LoVo (cell line): ENCODE results near the gene LCE4A.
"Not testable (repeated sequence)": the region's sequence is repeated elsewhere in the genome, so short reads cannot be mapped to it uniquely, and the experiment has no call there.

Source experiments
- DNase-seq: peaks from one replicate; pipeline ENCODE4 v3.0.0-alpha.2; 2016; ENCODE audit warnings: low spot score

LCE4A gene, protein sequence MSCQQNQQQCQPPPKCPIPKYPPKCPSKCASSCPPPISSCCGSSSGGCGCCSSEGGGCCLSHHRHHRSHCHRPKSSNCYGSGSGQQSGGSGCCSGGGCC

DNA sequence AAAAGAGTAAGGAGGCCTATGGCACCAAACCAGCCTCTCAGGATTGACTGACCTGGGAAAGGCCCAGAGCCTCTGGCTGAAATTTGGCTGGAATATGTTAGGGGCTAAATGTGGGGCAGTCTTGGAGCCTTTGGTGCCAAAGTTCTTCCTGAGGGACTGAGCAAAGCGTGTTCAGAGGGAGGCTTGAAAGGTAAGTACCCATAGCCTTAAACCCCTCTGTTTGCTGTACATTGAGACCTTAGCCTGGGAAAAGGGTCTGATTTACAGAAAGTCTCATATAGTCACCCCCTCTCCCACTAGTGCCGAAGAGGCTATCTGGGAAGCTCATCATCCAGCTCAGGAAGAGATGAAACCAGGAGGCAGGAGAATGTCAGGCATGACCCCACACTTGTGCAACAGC, at the start of gene LCE4A:
LCE4A (plus strand) TSS at position 301 of the 400 bp plus-strand sequence. CDS start 916 bp downstream, outside the sequence.
- DNase-seq = no peak

DNA sequence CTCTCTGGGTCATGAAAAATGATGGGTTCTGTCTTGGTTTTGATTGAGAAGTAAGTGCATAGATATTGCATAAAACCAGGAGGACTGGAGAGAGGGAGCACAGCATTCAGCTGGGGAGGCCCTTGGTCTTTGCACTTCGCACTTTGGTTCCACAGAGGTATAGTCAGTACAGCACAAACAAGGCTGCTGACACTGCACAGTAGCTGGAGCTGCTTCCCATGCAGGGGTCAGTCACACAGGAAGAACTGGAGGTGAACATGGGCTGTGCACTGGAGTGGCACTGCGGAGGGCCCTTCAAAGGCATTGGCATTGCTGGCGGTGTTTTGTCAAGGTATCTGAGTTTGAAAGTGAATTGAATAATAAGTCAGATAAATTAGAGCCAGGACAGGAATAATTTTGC, 49.3 kb upstream of the LCE4A start:
- DNase-seq = no peak

DNA sequence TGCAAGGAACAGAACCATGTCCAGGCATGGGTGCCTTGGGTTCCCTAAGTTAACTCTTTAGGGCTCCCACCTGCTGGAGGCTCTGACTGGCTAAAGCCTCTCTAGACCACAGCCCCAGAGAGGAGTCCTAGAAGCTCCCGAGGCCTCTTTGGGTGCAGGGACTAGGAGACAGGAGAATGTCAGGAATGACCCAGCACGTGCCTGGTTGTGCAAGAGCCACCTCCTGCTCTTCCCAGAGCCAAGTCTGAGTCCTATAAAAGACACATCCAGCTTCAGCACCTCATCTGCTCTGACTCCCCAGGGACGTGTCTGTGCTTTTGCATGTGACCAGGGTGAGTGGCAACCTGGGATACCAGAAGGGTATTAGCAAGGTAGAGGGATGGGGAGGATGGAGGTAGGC, 44.9 kb upstream of the LCE4A start, which contains the start of gene LCE2D:
LCE2D (plus strand) TSS at position 283 of the 400 bp plus-strand sequence. CDS start 726 bp downstream, outside the sequence.
- no peak for DNase-seq

DNA sequence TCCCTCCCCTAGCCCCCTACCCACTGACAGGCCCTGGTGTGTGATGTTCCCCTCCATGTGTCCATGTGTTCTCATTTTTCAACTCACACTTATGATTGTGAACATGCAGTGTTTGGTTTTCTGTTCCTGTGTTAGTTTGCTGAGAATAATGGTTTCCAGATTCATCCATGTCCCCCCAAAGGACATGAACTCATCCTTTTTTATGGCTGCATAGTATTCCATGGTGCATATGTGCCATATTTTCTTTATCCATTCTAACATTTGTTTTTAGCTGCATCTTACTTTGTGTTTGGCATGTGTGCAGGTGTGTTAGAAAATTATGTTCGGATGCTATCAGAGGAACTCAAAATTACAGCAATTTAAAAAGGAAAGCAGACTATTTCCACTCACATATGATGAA, 41.8 kb upstream of the LCE4A start:
- not testable (repeated sequence) for DNase-seq

DNA sequence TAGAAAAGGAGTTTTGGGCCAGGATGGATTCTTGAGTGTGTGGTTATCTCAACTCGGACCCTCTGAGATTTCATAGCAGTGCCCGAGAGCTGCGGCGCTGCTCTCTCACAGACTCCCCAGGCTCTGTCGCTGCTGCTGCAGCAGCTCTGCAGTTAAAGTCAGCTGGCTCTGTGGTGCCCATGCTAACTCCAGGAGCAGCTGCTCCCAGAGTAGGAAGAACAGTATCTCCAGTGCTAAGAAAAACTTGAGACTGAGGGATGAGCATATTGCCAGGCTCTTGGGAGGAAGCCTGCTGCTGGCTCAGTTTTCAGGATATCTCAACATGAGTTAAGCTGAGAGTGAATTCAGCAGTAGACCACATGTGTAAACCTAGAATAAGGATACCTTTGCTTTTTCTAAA, 40.3 kb upstream of the LCE4A start:
- no peak for DNase-seq

DNA sequence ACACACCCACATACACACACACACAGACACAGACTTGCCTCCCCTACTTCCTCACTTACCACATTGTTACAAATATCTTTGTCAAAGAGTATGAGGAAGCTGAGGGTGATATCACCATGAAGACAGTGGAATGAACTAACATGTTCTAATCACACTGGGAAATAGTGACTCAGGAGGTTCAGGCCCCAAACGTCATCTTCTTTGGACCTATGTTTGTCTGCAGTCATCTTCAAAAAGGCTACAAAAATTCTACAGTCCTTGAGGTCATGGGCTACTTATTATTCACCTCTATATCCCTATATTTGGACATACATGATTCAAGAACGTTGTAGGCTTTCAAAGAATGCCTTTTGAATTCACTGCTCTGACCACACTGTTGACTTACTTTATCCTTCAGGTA, 34.9 kb upstream of the LCE4A start:
- no peak for DNase-seq

DNA sequence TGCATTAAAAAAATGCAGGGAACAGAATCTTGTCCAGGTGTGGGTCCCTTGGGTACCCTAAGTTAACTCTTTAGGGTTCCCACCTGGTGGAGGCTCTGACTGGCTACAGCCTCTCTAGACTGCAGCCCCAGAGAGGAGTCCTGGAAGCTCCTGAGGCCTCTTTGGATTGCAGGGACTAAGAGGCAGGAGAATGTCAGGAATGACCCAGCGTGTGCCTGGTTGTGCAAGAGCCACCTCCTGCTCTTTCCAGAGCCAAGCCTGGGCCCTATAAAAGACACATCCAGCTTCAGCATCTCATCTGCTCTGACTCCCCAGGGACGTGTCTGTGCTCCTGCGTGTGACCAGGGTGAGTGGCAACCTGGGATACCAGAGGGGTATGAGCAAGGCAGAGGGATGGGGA, 33.0 kb upstream of the LCE4A start, which contains the start of gene LCE2C:
LCE2C (plus strand) TSS at position 297 of the 400 bp plus-strand sequence. CDS start 737 bp downstream, outside the sequence.
- DNase-seq = not testable (repeated sequence)

DNA sequence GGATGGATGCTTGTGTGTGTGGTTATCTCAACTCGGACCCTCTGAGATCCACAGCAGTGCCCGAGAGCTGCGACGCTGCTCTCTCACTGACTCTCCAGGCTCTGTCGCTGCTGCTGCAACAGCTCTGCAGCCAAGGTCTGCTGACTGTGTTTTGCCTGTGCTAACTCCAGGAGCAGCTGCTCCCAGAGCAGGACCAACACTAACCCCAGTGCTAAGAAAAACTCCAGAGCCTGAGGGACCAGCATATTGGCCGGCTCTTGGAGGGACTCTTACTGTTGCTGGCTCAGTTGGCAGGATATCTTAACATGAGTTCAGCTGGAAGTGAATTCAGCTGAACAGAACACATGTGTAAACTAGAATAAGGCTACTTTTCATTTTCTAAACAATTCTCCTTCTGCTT, 28.5 kb upstream of the LCE4A start:
- no peak for DNase-seq

DNA sequence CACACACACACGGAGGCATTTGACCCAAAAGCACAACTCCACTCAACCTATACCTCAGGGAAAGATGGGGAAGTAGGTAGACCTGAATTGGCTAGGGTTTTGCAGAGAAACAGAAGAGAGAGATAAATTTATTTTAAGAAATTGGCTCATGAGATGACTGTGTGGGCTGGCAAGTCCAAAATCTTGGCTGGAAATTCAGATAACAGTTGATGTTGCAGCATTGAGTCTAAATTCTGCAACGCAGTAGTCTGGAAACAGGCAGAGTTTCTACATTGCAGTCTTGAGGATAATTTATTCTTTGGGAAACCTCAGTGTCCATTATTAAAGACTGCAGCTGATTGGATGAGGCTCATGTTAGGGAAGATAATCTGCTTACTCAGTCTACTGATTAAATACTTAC, 26.3 kb upstream of the LCE4A start:
- no peak for DNase-seq

DNA sequence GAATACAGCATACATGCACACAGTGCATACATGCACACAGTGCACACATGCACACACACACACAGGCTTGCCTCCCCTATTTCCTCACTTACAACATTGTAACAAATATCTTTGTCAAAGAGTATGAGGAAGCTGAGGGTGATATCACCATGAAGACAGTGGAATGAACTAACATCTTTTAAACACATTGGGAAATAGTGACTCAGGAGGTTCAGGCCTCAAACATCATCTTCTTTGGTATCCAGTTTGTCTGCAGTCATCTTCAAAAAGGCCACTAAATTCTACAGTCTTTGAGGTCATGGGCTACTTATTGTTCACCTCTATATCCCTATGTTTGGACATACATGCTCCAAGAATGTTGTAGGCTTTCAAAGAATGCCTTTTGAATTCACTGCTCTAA, 24.1 kb upstream of the LCE4A start:
- DNase-seq = no peak

DNA sequence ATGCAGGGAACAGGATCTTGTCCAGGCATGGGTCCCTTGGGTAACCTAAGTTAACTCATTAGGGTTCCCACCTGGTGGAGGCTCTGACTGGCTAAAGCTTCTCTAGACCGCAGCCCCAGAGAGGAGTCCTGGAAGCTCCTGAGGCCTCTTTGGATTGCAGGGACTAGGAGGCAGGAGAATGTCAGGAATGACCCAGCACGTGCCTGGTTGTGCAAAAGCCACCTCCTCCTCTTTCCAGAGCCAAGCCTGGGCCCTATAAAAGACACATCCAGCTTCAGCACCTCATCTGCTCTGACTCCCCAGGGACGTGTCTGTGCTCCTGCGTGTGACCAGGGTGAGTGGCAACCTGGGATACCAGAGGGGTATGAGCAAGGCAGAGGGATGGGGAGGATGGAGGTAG, 22.1 kb upstream of the LCE4A start, which contains the start of gene LCE2B:
LCE2B (plus strand) TSS at position 301 of the 400 bp plus-strand sequence. CDS start 721 bp downstream, outside the sequence.
- not testable (repeated sequence) for DNase-seq

DNA sequence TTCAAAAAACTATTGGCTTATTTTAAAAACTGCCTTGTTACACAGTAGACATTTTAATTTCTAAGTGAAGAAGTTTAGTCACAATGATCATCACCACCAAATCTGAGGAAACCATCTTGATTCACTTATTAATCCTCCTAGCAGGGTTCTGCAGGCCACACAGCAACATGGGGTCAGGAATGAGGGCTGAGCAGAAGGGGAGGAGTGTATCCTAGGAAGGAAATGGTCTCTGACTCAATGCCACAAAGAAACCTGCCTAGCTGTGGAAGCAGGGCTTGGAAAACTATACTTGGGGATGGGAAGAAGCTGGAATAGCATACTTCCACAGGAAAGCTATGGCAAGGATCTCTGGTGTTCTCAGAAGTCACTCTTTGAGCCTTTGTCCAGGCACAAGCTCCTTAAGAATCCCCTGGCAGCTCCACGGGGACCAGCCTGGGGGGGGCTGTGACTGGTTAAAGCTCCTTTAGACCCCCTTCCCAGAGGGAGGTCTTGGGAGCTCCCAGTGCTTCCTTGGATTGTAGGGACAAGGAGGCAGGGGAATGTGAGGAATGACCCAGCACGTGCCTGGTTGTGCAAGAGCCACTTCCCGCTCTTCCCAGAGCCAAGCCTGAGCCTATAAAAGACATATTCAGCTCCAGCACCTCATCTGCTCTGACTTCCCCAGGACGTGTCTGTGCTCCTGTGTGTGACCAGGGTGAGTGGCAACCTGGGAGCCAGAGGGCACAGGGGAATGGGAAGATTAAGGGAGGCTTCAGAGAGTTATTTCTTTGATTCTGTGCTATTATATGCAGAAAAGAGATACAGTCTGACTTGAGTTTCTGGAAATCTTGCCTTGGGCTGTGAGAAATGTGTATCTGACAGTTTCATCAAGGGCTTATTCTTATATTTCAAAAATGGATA, 10.0 kb upstream of the LCE4A start, which contains the start of gene LCE2A:
LCE2A (plus strand) TSS at position 645 of the 900 bp plus-strand sequence. CDS start 557 bp downstream, outside the sequence.
- no peak for DNase-seq

DNA sequence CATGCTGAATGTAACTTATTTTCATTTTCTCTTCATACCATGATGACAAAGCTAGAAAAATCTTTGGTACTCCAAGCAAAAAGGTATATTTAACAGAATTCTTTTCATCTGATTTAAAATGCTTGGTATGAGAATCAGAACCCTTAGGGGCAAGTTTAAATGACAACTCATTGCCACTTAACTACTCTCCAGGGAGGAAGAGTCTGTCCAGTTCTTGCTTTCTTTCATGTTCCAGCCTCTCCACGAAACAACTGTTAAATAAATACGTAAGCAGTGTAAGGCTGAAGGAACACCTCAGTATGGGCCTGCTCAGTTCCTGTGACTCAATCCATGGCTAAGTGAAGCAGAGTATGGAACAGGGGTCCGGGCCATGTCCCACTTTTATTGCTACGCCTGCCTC, 8.2 kb upstream of the LCE4A start:
- no peak for DNase-seq

DNA sequence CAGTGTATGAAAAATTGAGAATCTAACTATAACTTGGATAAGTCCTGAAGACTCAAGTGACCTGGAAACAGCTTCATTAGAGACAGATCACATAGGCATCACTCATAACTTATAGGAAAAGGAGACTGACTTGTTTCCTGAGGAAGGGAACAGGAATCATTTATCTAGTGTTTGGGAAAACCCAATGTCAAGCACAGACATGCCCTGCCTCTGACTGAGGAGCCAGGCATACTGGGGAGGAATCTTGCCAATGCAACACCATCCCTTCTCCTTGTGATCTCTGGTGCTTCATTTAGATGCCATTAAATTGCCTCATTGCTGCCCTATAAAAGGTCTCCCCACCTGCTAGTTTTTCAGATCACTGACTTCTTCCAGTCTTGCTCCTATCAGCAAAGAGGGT, 10.3 kb downstream of the LCE4A start:
- DNase-seq = no peak

DNA sequence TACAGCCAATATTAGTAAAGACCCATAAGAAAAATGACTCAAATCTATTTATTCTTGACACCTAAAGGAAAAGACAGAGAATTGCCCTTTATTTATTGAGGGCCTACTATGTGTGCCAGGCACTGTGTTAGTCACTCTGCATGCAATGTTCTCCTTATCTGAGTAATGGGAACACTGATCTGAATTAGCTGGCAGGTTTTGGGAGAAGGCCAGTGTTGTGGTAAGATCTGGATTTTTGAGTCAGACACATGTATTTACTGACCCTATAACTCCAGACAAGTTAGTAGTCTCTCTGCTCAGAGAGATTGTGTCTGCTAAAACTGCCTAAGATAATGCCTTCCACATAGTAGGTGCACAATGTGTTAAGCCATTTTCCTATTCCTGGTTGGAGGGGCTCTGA, 17.3 kb downstream of the LCE4A start:
- DNase-seq = no peak

DNA sequence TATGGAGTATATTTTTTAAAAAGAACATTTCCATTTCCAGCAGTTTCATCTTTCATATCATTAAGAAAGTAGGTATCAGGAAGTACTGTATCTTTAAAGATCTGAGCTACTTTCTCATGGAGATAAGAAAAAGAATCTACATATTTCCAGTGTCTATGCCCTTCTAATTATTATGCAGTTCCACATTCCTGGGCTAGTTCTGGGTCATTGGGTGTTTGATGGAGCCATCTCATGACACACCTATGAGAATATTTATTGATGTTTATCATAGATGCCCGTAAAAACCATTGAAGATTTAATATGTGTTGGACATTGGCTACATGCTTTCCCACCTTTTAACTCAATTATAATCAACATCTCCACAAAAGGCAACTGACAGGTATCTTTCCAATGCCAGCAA, 21.0 kb downstream of the LCE4A start:
- DNase-seq = no peak

DNA sequence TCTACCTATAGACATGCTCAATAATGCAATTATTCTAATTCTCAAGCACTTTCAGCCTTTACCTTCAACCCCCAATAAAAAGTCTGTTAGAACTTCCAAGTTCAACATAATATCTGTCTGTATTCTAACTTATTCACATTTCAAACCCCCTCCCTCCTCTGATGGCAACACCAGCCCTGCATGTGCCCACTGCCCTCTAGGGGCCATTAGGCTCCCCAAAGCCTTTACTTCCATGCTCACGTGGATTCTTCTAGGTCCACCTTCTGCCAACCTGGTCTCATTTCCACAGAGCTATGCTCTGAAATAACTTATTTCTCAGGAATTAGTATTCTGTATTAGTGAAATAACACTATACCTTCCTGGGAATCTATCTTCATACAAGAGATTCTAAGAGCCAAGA, 27.7 kb downstream of the LCE4A start:
- no peak for DNase-seq

DNA sequence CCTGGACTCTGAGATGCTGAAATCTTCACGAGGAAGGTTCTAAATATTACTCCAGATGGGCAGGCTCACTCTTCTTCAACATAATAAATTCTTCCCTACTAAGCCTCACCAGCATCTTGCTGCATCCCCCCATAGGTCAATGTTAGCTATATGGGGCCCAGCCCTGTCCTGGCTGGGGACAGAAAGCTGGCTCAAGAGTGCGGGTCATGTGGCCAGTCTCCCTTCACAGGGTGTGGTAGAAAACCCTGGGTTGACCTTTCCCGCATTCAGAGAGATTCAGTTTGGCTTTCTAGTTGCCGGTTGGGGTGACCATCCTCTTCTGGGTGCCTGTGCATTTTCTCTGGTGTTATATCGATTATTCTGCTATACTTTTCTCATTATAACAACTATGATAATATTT, 30.0 kb downstream of the LCE4A start:
- no peak for DNase-seq

DNA sequence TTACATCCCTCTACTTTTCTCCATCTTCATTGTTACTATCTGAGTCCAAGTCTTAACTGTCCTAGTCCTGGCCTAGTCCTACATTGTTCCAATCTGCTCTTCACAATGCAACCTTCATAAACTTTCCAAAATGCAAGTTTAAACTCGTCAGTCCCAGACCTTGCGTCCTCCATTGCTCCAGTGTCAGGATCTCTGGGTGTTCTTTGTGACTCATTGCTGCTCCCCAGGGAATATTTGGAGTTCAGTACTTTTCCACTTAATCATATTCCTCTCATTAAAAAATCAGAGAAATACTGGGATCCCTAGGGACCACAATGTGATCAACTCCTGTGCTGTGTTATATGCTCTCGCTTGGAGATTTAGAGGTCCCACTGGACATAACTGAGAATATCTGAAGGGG, 31.9 kb downstream of the LCE4A start:
- DNase-seq = no peak

DNA sequence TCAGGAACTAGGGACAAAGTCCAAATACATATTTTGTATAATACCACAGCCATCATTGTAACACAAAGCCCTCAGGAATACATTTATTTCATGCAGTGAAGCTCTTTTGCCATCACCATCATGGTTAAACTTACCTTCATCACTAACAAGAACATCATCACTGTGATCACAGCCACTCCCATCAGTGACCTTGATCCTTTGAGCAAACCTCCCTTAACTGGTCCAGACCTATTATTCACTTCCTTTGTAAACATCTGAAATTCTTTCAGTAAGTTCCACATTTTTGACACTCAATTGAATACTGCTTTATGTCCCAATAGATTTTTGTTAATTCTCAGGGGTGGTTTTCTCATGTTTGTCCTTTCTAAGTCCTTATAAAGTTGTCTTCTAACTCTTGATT, 33.7 kb downstream of the LCE4A start:
- DNase-seq = no peak

DNA sequence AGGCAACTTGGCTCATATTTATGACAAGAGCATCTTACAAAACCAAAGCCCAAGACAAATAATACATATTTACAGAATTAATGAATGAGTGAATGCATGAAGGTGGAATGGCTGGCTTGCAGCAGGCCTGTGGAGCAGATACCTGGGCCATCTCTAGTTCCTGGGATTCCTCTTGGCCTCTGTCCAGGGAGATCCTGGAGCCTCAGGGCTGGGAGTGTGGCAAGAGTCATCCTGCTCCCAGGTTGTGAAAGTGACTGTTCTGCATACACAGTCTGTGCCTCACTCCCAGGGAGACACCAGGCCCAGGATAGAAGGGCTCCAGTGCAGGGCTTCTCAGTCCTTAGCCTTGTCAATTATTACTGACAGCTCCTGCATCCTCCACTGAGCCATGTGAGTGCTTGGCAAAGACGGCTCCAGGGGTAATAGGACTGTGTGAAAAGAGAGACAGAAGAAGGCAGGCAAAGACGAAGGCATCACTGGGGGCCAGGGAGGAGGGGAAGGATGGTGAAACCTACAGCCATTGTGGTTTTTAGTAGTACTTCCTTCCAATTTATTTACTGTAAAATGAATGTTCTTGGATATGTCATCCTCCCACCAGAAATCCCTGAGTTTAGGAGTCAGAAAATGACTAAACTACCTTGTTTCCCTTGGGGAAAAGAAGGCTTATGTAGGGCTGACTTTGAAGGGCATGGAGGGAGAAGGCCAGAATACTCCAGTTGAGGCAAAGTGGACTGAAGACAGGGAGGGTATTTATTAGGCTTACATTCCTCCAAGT, 35.6 kb downstream of the LCE4A start:
- DNase-seq = no peak

DNA sequence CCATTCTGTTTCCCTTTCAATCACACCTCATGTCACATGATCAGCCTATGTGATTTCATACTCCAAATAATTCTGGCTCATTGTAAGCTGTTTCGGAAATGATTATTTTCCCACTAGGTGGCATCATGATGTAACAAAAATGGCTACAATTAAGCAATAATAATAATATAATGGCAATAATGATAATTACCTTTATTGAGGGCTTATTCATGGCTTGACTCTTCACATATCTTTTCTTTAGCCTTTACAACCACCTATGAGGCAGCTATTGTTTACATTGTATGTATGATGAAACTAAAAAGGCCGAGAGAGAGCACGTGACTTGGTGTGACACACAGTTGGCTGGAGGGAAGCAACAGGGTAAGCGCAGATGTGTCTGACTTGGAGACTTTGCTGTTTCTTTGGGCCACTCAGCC, 37.3 kb downstream of the LCE4A start:
- no peak for DNase-seq
